SK-N-MC (cell line): ENCODE data around the gene RBM6.

Experiments
- EZH2 ChIP-seq: fragments of 200-600 bp; sonication (generic); IDR thresholded peaks from one replicate; pipeline ENCODE4 v1.6.1; 2017; ENCODE audit warnings: antibody characterized with exemption
- POLR2AphosphoS5 ChIP-seq: IDR thresholded peaks from 2 replicates; pipeline ENCODE4 v1.6.1; 2012; ENCODE audit warnings: mild to moderate bottlenecking, low read depth, low read length, borderline replicate concordance

GRCh38 chr3:49994476-49994875 lies 54.5 kb downstream of the RBM6 start:
- TF ChIP-seq POLR2AphosphoS5 (no peak), EZH2 (no peak)
